Sigmoid colon (tissue), 7 donors: ENCODE measurements around the gene IQGAP1. TPM values are rescaled to one million over a fixed set of nuclear protein-coding genes. Genes with fewer than 3 reads are reported as not detected.

Experiments used
- DNase-seq: peaks from one replicate; pipeline ENCODE4 v3.0.0-alpha.2; 2019
- H3K27ac ChIP-seq, 4 donors: fragments of 200-600 bp; sonication (generic); one replicate each; pipeline ENCODE4 v1.5.1; 2016 to 2019; ENCODE audit warnings: mild to moderate bottlenecking in 1 of 4
- H3K27me3 ChIP-seq, 3 donors: fragments of 200-600 bp; sonication (generic); one replicate each; pipeline ENCODE4 v1.5.1; 2019; ENCODE audit warnings: mild to moderate bottlenecking in 1 of 3
- H3K36me3 ChIP-seq, 4 donors: fragments of 200-600 bp; sonication (generic); one replicate each; pipeline ENCODE4 v1.5.1; 2016 to 2019
- H3K4me1 ChIP-seq, 4 donors: fragments of 200-600 bp; sonication (generic); one replicate each; pipeline ENCODE4 v1.5.1; 2017 to 2019
- H3K4me3 ChIP-seq, 4 donors: fragments of 200-600 bp; sonication (generic); one replicate each; pipeline ENCODE4 v1.5.1; 2017 to 2019; ENCODE audit warnings: mild to moderate bottlenecking in 2 of 4, moderate library complexity in 1 of 4
- H3K9me3 ChIP-seq, 4 donors: fragments of 200-600 bp in 3 of 4; sonication (generic) in 3 of 4; one replicate each; pipeline versions ENCODE4 v1.5.1 to v1.6.1; 2013 to 2019
- EP300 ChIP-seq, 4 donors: sonication (generic); formaldehyde crosslinking; IDR thresholded peaks; one replicate each; pipeline ENCODE4 v1.6.1; 2017; ENCODE audit warnings: antibody characterized with exemption in 4 of 4
- POLR2A ChIP-seq, 2 donors: fragments of 450-650 bp; IDR thresholded peaks; one replicate each; pipeline ENCODE4 v1.6.1; 2016; ENCODE audit warnings: antibody characterized with exemption in 2 of 2, mild to moderate bottlenecking in 2 of 2, moderate library complexity in 2 of 2
- POLR2AphosphoS5 ChIP-seq, 4 donors: sonication (generic); formaldehyde crosslinking; IDR thresholded peaks; one replicate each; pipeline ENCODE4 v1.6.1; 2017; ENCODE audit warnings: antibody characterized with exemption in 4 of 4
- WGBS, 2 donors: extraction: QIAGEN DNeasy Blood & Tissue Kit; methylation state at CpG; one replicate each; pipeline ENCODE4 v1.1.7; 2013; 5-methylcytosine and 5-hydroxymethylcytosine counted together
- intact Hi-C: fragments of 100-400 bp; cut with DNase I; formaldehyde crosslinking; loops from one replicate; pipeline ENCODE4 v1.15.1; 2023
- polyA plus RNA-seq, 3 donors: library from polyadenylated mRNA; stranded (reverse); fragments of 200-250 nt; gene quantifications; one replicate each; pipeline ENCODE4 v1.2.3, GENCODE V29; 2013
- total RNA-seq, 4 donors: library from RNA; depleted of rRNA; stranded (reverse); fragments of >200 nt; gene quantifications; one replicate each; pipeline ENCODE4 v1.1.0, GENCODE V29; 2016
- TF ChIP-seq, protein P1 (sequence below), 4 experiments: fragments of 450-650 bp in 3 of 4; fragments of 200-600 bp in 1 of 4; IDR thresholded peaks; one replicate each; pipeline ENCODE4 v1.5.1; 2016 to 2019; ENCODE audit warnings: antibody characterized with exemption in 4 of 4, mild to moderate bottlenecking in 3 of 4, moderate library complexity in 2 of 4
- donor health status: healthy with polysubstance abuse.
- donor health status: Bipolar disorder and iron deficiency.
- donor health status: healthy.

The IQGAP1 gene
- total and polyA plus RNA-seq, 7 donors = 96.7 to 283 (median 135) TPM

GRCh38 chr15:90388462-90389380, 679 bp downstream of the IQGAP1 start:
- H3K4me3 ChIP-seq = peak overlapping the region; percentile 86 to 99 (median 90)
- 0 to 1% methylated on average over 52 of the region's 52 CpGs for WGBS, 2 donors
- H3K9me3 ChIP-seq = no peaks in the 10 kb centered on the region
- DNase-seq = peak; percentile 86
- H3K27me3 ChIP-seq = no peaks in the 10 kb centered on the region
- peaks cover 0 to 53% (median 47%) of the 10 kb centered on the region in 4 donors for H3K4me1 ChIP-seq
- intact Hi-C loops = loop anchor here (2.0 kb wide), 1 partner anchor 26 kb away; no protein-coding TSS in a partner anchor
- peak overlapping the region; percentile 96 to 100 (median 96) for H3K27ac ChIP-seq
- TF ChIP-seq EP300 (IDR thresholded peaks at IDR 0.05) (no peak), POLR2AphosphoS5 (IDR thresholded peaks at IDR 0.05) (peak in 1 of 4 donors; percentile 3)
- H3K36me3 ChIP-seq = peaks cover 0 to 27% (median 5%) of the 10 kb centered on the region in 4 donors

DNA sequence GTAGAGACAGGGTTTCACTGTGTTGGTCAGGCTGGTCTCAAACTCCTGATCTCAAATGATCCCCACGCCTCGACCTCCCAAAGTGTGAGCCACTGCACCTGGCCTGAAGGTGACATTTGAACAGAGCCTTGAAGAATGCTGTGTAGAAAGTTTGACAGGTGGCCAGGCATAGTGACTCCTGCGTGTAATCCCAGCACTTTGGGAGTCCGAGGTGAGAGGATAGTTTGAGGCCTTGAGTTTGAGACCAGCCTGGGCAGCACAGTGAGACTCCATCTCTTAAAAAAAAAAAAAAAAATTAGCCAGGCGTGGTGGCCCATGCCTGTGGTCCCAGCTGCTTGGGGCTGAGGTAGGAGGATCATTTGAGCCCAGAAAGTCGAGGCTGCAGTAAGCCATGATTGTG, 1.5 kb downstream of the IQGAP1 start:
- Histone ChIP-seq H3K27ac (peak overlapping the region; percentile 96 to 100 (median 96)), H3K4me1 (peaks cover 0 to 59% (median 54%) of the 10 kb centered on the region in 4 donors), H3K36me3 (peaks cover 0 to 27% (median 5%) of the 10 kb centered on the region in 4 donors), H3K4me3 (peak overlapping the region; percentile 86 to 99 (median 90)), H3K27me3 (no peaks in the 10 kb centered on the region), H3K9me3 (no peaks in the 10 kb centered on the region)
- no peak for DNase-seq
- 19 to 59% methylated on average over 6 of the region's 6 CpGs for WGBS, 2 donors
- intact Hi-C loops = loop anchor here (2.0 kb wide), 1 partner anchor 27 kb away; no protein-coding TSS in a partner anchor
- no peak for TF ChIP-seq EP300 (IDR thresholded peaks at IDR 0.05)

DNA sequence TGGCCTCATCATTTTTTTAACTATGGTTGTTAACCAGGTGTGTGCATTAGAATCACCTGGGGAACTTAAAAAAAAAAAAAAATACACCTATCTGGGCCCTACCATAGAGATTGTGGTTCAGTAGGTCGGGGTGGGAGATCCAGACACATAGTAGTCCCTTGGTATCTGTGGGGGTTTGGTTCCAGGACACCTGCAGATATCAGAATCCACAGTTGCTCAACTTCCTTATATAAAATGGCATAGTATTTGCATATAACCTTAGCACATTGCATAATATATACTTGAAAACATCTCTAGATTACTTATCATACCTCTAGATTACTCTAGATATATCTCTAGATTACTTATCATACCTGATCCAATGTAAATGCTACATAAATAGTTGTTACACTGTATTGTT, 5.0 kb downstream of the IQGAP1 start:
- whole genome bisulfite sequencing, 2 donors = 19 to 57% methylated on average over 1 of the region's 1 CpG
- TF ChIP-seq, protein P1, sequence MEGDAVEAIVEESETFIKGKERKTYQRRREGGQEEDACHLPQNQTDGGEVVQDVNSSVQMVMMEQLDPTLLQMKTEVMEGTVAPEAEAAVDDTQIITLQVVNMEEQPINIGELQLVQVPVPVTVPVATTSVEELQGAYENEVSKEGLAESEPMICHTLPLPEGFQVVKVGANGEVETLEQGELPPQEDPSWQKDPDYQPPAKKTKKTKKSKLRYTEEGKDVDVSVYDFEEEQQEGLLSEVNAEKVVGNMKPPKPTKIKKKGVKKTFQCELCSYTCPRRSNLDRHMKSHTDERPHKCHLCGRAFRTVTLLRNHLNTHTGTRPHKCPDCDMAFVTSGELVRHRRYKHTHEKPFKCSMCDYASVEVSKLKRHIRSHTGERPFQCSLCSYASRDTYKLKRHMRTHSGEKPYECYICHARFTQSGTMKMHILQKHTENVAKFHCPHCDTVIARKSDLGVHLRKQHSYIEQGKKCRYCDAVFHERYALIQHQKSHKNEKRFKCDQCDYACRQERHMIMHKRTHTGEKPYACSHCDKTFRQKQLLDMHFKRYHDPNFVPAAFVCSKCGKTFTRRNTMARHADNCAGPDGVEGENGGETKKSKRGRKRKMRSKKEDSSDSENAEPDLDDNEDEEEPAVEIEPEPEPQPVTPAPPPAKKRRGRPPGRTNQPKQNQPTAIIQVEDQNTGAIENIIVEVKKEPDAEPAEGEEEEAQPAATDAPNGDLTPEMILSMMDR (IDR thresholded peaks at IDR 0.05) = no peak
- no peak for TF ChIP-seq EP300 (IDR thresholded peaks at IDR 0.05)
- no peak for TF ChIP-seq POLR2AphosphoS5 (IDR thresholded peaks at IDR 0.05)
- peaks cover 0 to 83% (median 79%) of the 10 kb centered on the region in 4 donors for H3K4me1 ChIP-seq

DNA sequence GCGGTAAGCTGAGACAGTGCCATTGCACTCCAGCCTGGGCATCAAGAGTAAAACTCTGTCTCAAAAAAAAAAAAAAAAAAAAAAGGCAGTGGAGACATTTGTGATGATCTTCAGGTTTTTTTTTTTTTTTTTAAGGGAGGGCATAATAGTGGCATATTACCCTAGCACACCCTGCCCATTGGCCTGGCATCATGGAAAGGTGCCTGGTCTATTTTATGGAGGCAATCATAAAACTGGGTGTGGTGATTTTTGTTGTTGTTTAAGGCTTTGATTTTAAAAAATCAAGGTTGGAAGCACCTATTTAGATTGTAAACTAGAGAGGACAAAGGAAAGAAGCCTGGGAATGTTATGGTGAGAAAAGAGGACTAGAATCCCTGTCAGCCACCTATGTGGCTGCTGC, 6.0 kb downstream of the IQGAP1 start:
- H3K9me3 ChIP-seq = no peaks in the 10 kb centered on the region
- H3K27ac ChIP-seq = peak overlapping the region; percentile 25 to 63 (median 61)
- H3K4me3 ChIP-seq = no peak overlapping the region
- TF ChIP-seq POLR2AphosphoS5 (IDR thresholded peaks at IDR 0.05) (no peak), POLR2A (IDR thresholded peaks at IDR 0.05) (no peak), EP300 (IDR thresholded peaks at IDR 0.05) (no peak)
- TF ChIP-seq, protein P1 (IDR thresholded peaks at IDR 0.05) = no peak
- WGBS, 2 donors = 15 to 81% methylated on average over 1 of the region's 1 CpG
- peaks cover 0 to 27% (median 5%) of the 10 kb centered on the region in 4 donors for H3K36me3 ChIP-seq
- no peaks in the 10 kb centered on the region for H3K27me3 ChIP-seq
- no peak for DNase-seq
- H3K4me1 ChIP-seq = peaks cover 0 to 90% (median 80%) of the 10 kb centered on the region in 4 donors
- intact Hi-C loops = no loop called here

More for the DNA sequence above, 5.0 kb downstream of the IQGAP1 start:
- H3K9me3 ChIP-seq = no peaks in the 10 kb centered on the region
- no peak overlapping the region for H3K4me3 ChIP-seq
- intact Hi-C loops = no loop called here
- peak overlapping the region in 2 of 4 donors; percentile 26 to 45 for H3K27ac ChIP-seq
- DNase-seq = no peak
- no peaks in the 10 kb centered on the region for H3K27me3 ChIP-seq
- peaks cover 0 to 27% (median 5%) of the 10 kb centered on the region in 4 donors for H3K36me3 ChIP-seq

GRCh38 chr15:90394748-90395442, 6.9 kb downstream of the IQGAP1 start:
- no peaks in the 10 kb centered on the region for H3K9me3 ChIP-seq
- peak overlapping the region; percentile 25 to 63 (median 61) for H3K27ac ChIP-seq
- TF ChIP-seq EP300 (IDR thresholded peaks at IDR 0.05) (no peak), POLR2AphosphoS5 (IDR thresholded peaks at IDR 0.05) (no peak)
- TF ChIP-seq, protein P1 (IDR thresholded peaks at IDR 0.05) = no peak
- H3K4me3 ChIP-seq = no peak overlapping the region
- H3K36me3 ChIP-seq = peaks cover 0 to 27% (median 5%) of the 10 kb centered on the region in 4 donors
- 89 to 95% methylated on average over 12 of the region's 12 CpGs for WGBS, 2 donors
- intact Hi-C loops = no loop called here
- no peaks in the 10 kb centered on the region for H3K27me3 ChIP-seq
- no peak for DNase-seq
- H3K4me1 ChIP-seq = peaks cover 0 to 92% (median 78%) of the 10 kb centered on the region in 4 donors
